Vagina (tissue), 2 donors: ENCODE measurements around the gene POLR2I. TPM values are rescaled to one million over a fixed set of nuclear protein-coding genes. Genes with fewer than 3 reads are reported as not detected.

ENCODE experiments used
- DNase-seq, 2 donors: peaks; one replicate each; pipeline ENCODE4 v3.0.0-alpha.2; 2017; ENCODE audit errors: extremely low spot score in 2 of 2
- H3K27ac ChIP-seq: fragments of 200-600 bp; sonication (generic); one replicate; pipeline ENCODE4 v1.5.1; 2019
- H3K27me3 ChIP-seq: fragments of 200-600 bp; sonication (generic); one replicate; pipeline ENCODE4 v1.5.1; 2019
- H3K36me3 ChIP-seq, 2 donors: fragments of 200-600 bp; sonication (generic); one replicate each; pipeline ENCODE4 v1.5.1; 2017 to 2019
- H3K4me1 ChIP-seq: fragments of 200-600 bp; sonication (generic); one replicate; pipeline ENCODE4 v1.5.1; 2019
- H3K4me3 ChIP-seq, 2 donors: fragments of 200-600 bp; sonication (generic); 1 replicate in 1 of 2; 2 replicates in 1 of 2; pipeline ENCODE4 v1.5.1; 2016 to 2019
- H3K9me3 ChIP-seq: fragments of 200-600 bp; sonication (generic); one replicate; pipeline ENCODE4 v1.5.1; 2019
- POLR2A ChIP-seq, 2 donors: fragments of 450-650 bp; IDR thresholded peaks; one replicate each; pipeline ENCODE4 v1.6.1; 2017; ENCODE audit warnings: antibody characterized with exemption in 2 of 2, mild to moderate bottlenecking in 2 of 2, moderate library complexity in 2 of 2
- POLR2AphosphoS5 ChIP-seq, 2 donors: sonication (generic); formaldehyde crosslinking; IDR thresholded peaks; one replicate each; pipeline ENCODE4 v1.9.0; 2017; ENCODE audit warnings: antibody characterized with exemption in 2 of 2, mild to moderate bottlenecking in 2 of 2, low read depth in 1 of 2; ENCODE audit not compliant: insufficient read depth in 1 of 2
- intact Hi-C: fragments of 100-400 bp; cut with DNase I; formaldehyde crosslinking; loops from one replicate; pipeline ENCODE4 v1.15.1; 2023
- total RNA-seq: library from RNA; depleted of rRNA; stranded (reverse); fragments of >200 nt; gene quantifications from one replicate; pipeline ENCODE4 v1.2.3, GENCODE V29; 2016
- TF ChIP-seq, protein P1 (sequence below), 3 experiments: fragments of 450-650 bp in 2 of 3; fragments of 200-600 bp in 1 of 3; sonication (generic) in 1 of 3; IDR thresholded peaks; one replicate each; pipeline ENCODE4 v1.5.1; 2017 to 2019; ENCODE audit warnings: antibody characterized with exemption in 3 of 3, mild to moderate bottlenecking in 2 of 3, moderate library complexity in 2 of 3

The POLR2I gene
- total RNA-seq, 1 donor from 2014 or later, result 108 TPM

DNA sequence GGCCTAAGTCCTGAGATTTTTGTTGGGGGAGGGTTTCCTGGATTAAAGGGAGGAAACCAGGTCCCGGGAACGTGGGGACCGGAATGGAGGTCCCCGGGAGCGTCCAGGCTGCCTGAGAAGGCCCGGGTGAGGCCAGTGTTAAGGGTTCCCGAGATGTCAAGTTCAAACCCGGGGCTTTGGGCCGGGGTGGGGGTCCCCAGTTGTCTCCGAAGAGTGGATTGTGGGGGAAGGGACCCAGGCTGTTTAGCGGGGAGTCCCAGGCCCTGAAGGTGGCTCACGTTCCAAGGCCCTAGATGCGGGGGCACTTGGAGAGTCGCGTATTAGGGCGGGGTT, 37.3 kb upstream of the POLR2I start:
- H3K9me3 ChIP-seq, result no peaks in the 10 kb centered on the region
- TF ChIP-seq POLR2A (IDR thresholded peaks at IDR 0.05) (no peak), POLR2AphosphoS5 (IDR thresholded peaks at IDR 0.05; ENCODE audit: insufficient read depth in 1 of 2, low read depth in 1 of 2) (no peak)
- TF ChIP-seq, protein P1, sequence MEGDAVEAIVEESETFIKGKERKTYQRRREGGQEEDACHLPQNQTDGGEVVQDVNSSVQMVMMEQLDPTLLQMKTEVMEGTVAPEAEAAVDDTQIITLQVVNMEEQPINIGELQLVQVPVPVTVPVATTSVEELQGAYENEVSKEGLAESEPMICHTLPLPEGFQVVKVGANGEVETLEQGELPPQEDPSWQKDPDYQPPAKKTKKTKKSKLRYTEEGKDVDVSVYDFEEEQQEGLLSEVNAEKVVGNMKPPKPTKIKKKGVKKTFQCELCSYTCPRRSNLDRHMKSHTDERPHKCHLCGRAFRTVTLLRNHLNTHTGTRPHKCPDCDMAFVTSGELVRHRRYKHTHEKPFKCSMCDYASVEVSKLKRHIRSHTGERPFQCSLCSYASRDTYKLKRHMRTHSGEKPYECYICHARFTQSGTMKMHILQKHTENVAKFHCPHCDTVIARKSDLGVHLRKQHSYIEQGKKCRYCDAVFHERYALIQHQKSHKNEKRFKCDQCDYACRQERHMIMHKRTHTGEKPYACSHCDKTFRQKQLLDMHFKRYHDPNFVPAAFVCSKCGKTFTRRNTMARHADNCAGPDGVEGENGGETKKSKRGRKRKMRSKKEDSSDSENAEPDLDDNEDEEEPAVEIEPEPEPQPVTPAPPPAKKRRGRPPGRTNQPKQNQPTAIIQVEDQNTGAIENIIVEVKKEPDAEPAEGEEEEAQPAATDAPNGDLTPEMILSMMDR (IDR thresholded peaks at IDR 0.05), result no peak
- peak overlapping the region; percentile 63 to 72 for H3K4me3 ChIP-seq
- H3K4me1 ChIP-seq, result peaks cover 28% of the 10 kb centered on the region
- peak overlapping the region; percentile 96 for H3K27ac ChIP-seq
- H3K27me3 ChIP-seq, result no peaks in the 10 kb centered on the region
- DNase-seq, result no peak
- H3K36me3 ChIP-seq, result peaks cover 0 to 36% of the 10 kb centered on the region in 2 donors
- intact Hi-C loops, result no loop called here

DNA sequence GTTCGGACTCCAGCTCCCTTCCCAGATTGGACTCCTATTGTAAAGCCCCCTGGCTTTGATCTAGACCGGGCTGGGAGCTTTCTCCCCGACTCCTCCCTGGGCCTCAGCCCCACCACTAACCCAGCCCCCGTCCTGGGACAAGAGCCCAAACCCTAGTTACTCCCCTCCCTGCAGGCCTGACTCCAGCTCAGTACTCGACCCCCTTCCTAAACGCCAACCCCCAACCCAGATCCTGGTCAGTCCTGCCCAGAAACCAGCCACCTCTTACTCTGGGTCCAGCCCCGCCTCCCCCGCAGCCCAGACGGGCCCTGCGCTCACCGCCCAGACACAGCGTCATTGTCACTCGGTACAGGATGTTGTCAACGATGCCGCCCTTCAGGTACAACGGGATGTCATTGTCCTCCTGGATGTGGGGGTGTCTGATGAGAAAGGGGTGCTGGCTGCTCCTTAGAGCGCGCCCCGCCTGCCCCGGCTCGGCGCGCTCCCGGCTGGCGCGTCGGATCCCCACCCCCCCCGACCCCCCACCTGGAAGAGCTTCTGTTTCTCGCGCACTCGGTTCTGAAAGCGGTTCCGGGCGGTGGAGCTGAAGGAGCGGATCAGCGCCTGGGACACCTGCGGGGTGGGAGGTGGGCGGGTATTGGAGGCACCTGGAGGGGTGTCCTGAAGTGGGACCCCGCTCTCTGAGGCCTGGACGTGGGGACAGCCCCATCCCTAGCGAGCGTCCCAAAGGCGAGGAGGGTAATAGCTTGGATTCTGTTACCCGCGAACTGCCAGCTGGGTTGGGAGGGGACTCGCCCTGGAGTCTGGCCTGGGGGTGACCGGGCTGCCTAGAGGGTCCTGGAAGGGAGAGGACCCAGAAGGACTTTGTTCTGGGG, 36.7 kb upstream of the POLR2I start:
- no peak for DNase-seq
- intact Hi-C loops, result no loop called here
- Histone ChIP-seq H3K36me3 (peaks cover 0 to 42% of the 10 kb centered on the region in 2 donors), H3K27ac (peak overlapping the region; percentile 96), H3K4me1 (peaks cover 28% of the 10 kb centered on the region), H3K9me3 (no peaks in the 10 kb centered on the region), H3K27me3 (no peaks in the 10 kb centered on the region), H3K4me3 (peak overlapping the region; percentile 63 to 72)
- TF ChIP-seq POLR2A (IDR thresholded peaks at IDR 0.05) (peak in 1 of 2 donors; percentile 13), POLR2AphosphoS5 (IDR thresholded peaks at IDR 0.05; ENCODE audit: insufficient read depth in 1 of 2, low read depth in 1 of 2) (peak in 1 of 2 donors; percentile 71)
- TF ChIP-seq, protein P1 (IDR thresholded peaks at IDR 0.05), result no peak

DNA sequence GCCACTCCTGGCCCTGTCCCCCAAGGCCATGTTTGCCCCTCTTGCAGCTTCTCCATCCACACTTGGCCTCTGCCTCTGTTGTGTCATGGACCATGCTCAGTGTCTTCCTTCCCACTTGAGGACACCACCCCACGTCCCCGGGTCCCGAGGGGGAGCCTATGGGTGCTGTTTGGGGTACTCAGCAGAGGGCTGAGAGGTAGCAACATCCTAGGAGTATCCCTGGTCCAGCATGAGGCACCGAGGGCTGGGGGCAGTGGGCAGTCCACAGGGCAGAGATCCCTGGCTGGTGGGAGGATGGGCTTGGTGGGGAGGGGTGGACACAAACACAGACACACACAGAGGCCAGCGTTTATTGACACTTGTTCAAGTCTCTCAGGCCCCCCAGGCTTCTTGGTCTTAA, 35.9 kb upstream of the POLR2I start:
- no peaks in the 10 kb centered on the region for H3K27me3 ChIP-seq

DNA sequence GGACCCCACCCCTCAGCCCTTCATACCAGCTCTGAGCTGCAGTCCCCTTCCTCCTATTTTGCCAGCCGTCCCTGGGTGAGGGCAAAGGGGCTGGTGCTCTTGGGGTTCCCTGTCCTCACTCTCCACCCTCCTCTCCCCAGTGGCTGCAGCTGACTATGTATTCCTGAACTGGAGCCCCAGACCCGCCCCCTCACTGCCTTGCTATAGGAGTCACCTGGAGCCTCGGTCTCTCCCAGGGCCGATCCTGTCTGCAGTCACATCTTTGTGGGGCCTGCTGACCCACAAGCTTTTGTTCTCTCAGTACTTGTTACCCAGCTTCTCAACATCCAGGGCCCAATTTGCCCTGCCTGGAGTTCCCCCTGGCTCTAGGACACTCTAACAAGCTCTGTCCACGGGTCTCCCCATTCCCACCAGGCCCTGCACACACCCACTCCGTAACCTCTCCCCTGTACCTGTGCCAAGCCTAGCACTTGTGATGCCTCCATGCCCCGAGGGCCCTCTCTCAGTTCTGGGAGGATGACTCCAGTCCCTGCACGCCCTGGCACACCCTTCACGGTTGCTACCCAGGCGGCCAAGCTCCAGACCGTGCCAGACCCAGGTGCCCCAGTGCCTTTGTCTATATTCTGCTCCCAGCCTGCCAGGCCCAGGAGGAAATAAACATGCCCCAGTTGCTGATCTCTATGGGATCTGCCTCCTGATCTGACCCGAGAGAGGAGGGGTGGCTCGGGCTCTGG, 35.2 kb upstream of the POLR2I start:
- H3K9me3 ChIP-seq, result no peaks in the 10 kb centered on the region
- H3K27ac ChIP-seq, result no peak overlapping the region
- H3K4me1 ChIP-seq, result peaks cover 28% of the 10 kb centered on the region
- no peak overlapping the region for H3K4me3 ChIP-seq
- no peaks in the 10 kb centered on the region for H3K27me3 ChIP-seq
- intact Hi-C loops, result loop anchor here (10.0 kb wide), 1 partner anchor 1475 kb away; the partner anchor contains the start of genes SCGB2B2 and ZNF302
- TF ChIP-seq POLR2AphosphoS5 (IDR thresholded peaks at IDR 0.05; ENCODE audit: insufficient read depth in 1 of 2, low read depth in 1 of 2), result peak in 1 of 2 donors; percentile 36
- TF ChIP-seq, protein P1 (IDR thresholded peaks at IDR 0.05), result no peak
- DNase-seq, result no peak
- peaks cover 0 to 56% of the 10 kb centered on the region in 2 donors for H3K36me3 ChIP-seq

More for the DNA sequence above, 35.9 kb upstream of the POLR2I start:
- Histone ChIP-seq H3K9me3 (no peaks in the 10 kb centered on the region), H3K36me3 (peaks cover 0 to 50% of the 10 kb centered on the region in 2 donors), H3K4me3 (no peak overlapping the region), H3K4me1 (peaks cover 28% of the 10 kb centered on the region), H3K27ac (peak overlapping the region; percentile 96)
- DNase-seq, result no peak
- intact Hi-C loops, result no loop called here
- TF ChIP-seq POLR2AphosphoS5 (IDR thresholded peaks at IDR 0.05; ENCODE audit: insufficient read depth in 1 of 2, low read depth in 1 of 2), result no peak
- TF ChIP-seq, protein P1 (IDR thresholded peaks at IDR 0.05), result no peak
- no peak for TF ChIP-seq POLR2A (IDR thresholded peaks at IDR 0.05)
